Measurements from ENCODE around the gene SRSF9.
"Not testable (repeated sequence)": the region's sequence is repeated elsewhere in the genome, so short reads cannot be mapped to it uniquely, and the experiment has no call there.

DNA sequence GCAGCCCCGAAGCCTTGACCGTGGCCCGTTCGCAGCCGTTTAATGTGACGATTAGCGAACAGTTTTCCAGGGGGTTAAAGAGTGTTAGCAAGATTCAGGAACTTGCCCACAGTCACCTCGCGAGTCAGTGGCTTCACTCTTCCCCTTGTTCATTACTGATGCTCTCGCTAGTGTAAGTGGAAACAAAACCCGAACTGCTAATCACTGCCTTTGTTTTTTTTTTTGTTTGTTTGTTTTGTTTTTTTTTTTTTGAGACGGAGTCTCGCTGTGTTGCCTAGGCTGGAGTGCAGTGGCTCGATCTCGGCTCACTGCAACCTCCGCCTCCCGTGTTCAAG, 22.7 kb downstream of the SRSF9 start:
- TF ChIP-seq GABPA (IDR thresholded peaks at IDR 0.05; ENCODE audit: low read depth); TAF1 (IDR thresholded peaks at IDR 0.05; ENCODE audit: borderline replicate concordance, low read depth, low read length); POLR2AphosphoS5 (IDR thresholded peaks at IDR 0.05; ENCODE audit: low read depth, low read length); RFX5 (IDR thresholded peaks at IDR 0.05; ENCODE audit: low read length); MXI1 (IDR thresholded peaks at IDR 0.05; ENCODE audit: low read depth, low read length); TEAD4 (IDR thresholded peaks at IDR 0.05; ENCODE audit: borderline replicate concordance, insufficient read depth); JUND (IDR thresholded peaks at IDR 0.05); ELF1 (IDR thresholded peaks at IDR 0.05); EZH2phosphoT487 (IDR thresholded peaks at IDR 0.05; ENCODE audit: borderline replicate concordance, low read depth); SMC3 (IDR thresholded peaks at IDR 0.05; ENCODE audit: low read depth, low read length): not testable (repeated sequence)
- TF ChIP-seq, protein P1, sequence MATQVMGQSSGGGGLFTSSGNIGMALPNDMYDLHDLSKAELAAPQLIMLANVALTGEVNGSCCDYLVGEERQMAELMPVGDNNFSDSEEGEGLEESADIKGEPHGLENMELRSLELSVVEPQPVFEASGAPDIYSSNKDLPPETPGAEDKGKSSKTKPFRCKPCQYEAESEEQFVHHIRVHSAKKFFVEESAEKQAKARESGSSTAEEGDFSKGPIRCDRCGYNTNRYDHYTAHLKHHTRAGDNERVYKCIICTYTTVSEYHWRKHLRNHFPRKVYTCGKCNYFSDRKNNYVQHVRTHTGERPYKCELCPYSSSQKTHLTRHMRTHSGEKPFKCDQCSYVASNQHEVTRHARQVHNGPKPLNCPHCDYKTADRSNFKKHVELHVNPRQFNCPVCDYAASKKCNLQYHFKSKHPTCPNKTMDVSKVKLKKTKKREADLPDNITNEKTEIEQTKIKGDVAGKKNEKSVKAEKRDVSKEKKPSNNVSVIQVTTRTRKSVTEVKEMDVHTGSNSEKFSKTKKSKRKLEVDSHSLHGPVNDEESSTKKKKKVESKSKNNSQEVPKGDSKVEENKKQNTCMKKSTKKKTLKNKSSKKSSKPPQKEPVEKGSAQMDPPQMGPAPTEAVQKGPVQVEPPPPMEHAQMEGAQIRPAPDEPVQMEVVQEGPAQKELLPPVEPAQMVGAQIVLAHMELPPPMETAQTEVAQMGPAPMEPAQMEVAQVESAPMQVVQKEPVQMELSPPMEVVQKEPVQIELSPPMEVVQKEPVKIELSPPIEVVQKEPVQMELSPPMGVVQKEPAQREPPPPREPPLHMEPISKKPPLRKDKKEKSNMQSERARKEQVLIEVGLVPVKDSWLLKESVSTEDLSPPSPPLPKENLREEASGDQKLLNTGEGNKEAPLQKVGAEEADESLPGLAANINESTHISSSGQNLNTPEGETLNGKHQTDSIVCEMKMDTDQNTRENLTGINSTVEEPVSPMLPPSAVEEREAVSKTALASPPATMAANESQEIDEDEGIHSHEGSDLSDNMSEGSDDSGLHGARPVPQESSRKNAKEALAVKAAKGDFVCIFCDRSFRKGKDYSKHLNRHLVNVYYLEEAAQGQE (IDR thresholded peaks at IDR 0.05; ENCODE audit: low read depth, low read length): not testable (repeated sequence)
- TF ChIP-seq, protein P2, sequence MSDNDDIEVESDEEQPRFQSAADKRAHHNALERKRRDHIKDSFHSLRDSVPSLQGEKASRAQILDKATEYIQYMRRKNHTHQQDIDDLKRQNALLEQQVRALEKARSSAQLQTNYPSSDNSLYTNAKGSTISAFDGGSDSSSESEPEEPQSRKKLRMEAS (IDR thresholded peaks at IDR 0.05; ENCODE audit: low read depth): not testable (repeated sequence)
- TF ChIP-seq, protein P3, sequence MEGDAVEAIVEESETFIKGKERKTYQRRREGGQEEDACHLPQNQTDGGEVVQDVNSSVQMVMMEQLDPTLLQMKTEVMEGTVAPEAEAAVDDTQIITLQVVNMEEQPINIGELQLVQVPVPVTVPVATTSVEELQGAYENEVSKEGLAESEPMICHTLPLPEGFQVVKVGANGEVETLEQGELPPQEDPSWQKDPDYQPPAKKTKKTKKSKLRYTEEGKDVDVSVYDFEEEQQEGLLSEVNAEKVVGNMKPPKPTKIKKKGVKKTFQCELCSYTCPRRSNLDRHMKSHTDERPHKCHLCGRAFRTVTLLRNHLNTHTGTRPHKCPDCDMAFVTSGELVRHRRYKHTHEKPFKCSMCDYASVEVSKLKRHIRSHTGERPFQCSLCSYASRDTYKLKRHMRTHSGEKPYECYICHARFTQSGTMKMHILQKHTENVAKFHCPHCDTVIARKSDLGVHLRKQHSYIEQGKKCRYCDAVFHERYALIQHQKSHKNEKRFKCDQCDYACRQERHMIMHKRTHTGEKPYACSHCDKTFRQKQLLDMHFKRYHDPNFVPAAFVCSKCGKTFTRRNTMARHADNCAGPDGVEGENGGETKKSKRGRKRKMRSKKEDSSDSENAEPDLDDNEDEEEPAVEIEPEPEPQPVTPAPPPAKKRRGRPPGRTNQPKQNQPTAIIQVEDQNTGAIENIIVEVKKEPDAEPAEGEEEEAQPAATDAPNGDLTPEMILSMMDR (IDR thresholded peaks at IDR 0.05): not testable (repeated sequence)
